ENCODE data around the gene B4GALNT3. TPM values are rescaled to one million over a fixed set of nuclear protein-coding genes. Genes with fewer than 3 reads are reported as not detected.

Gene B4GALNT3
- total and polyA plus RNA-seq, 10 of the 15 experiments (the other 5 are each of a cell fraction or from before 2014, with no cell fraction given): 0.05 to 4.2 (median 2.7) TPM; not detected in 1

DNA sequence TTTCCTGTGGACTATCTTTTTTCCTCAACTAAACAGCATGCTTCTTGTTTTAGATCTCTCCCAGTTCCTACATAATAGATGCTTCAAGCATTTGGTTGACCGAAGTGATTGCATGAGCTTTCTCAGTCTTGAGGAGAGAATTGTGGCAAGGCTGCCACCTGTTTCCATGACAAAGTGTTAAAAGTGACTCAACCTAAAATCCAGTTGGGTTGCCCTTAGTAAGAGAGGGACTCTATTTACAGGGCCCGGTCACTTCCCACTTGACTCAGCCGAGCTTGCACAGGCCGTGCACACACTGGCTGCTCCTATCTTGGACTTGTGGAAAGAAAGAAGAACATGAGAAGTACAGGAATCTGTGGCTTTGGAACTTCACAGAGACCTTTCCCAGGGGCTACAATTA lies 2.1 kb upstream of the B4GALNT3 start:
- DNase-seq (ENCODE audit: low read depth, low spot score): no peak
- H3K4me3 ChIP-seq: no peak overlapping the region
- ChIA-PET SMC1A (ENCODE audit: uncharacterized antibody, unreplicated experiment) (no interaction called here), RAD21 (ENCODE audit: unreplicated experiment) (no interaction called here), POLR2A (no interaction called here), CTCF (interaction anchor here (0.6 to 6.4 kb wide), 6 partner anchors 9 to 258 kb away, joined by 3 to 55 read pairs (median 4); no protein-coding TSS in a partner anchor)
- no peaks in the 10 kb centered on the region for H3K36me3 ChIP-seq (ENCODE audit: control insufficient read depth in 2 of 2, insufficient read depth in 2 of 2, low read length in 1 of 2)
- no peaks in the 10 kb centered on the region for H3K4me1 ChIP-seq (ENCODE audit: control insufficient read depth, insufficient read depth, low read length)
- no peak overlapping the region for H2AFZ ChIP-seq (ENCODE audit: control insufficient read depth, low read depth, low read length)
- H3K9ac ChIP-seq (ENCODE audit: control insufficient read depth, insufficient read depth, low read length): no peak overlapping the region
- in situ Hi-C loops (cut with MboI): loop anchor here (5.0 kb wide), 1 partner anchor 95 kb away; no protein-coding TSS in a partner anchor
- no peaks in the 10 kb centered on the region for H3K9me3 ChIP-seq (replicated peaks; ENCODE audit: control insufficient read depth, insufficient read depth, low read length)
- no peaks in the 10 kb centered on the region for H4K20me1 ChIP-seq (ENCODE audit: control insufficient read depth, insufficient read depth)
- no peak overlapping the region for H3K4me2 ChIP-seq (ENCODE audit: control insufficient read depth, insufficient read depth)
- 3% methylated on average over 4 of the region's 4 CpGs for WGBS (ENCODE audit: insufficient coverage, insufficient replicate concordance, low lambda C conversion rate, missing lambda C conversion rate)
- FAIRE-seq: no peak
- H3K27me3 ChIP-seq (replicated peaks in 1 of 2; ENCODE audit: control insufficient read depth in 2 of 2, insufficient read depth in 2 of 2, low read length in 1 of 2): peaks cover 0 to 16% of the 10 kb centered on the region in 2 experiments
- ATAC-seq: peak; percentile 16; the same call in 2 of the 3 replicates
- no TSS peak for BruUV-seq (replicated peaks)
- intact Hi-C loops (cut with micrococcal nuclease; ENCODE audit: unreplicated experiment): loop anchor here (5.0 kb wide), 1 partner anchor 75 kb away; no protein-coding TSS in a partner anchor
- H3K27ac ChIP-seq (ENCODE audit: control insufficient read depth, insufficient read depth): no peak overlapping the region
- no peaks in the 10 kb centered on the region for H3K79me2 ChIP-seq (ENCODE audit: control insufficient read depth, insufficient read depth, low read length)
- TF ChIP-seq CREB1 (IDR thresholded peaks at IDR 0.05; ENCODE audit: low read depth): no peak
- no peak for TF ChIP-seq TCF12 (IDR thresholded peaks at IDR 0.05; ENCODE audit: low read depth, low read length)
- TF ChIP-seq, protein P1, sequence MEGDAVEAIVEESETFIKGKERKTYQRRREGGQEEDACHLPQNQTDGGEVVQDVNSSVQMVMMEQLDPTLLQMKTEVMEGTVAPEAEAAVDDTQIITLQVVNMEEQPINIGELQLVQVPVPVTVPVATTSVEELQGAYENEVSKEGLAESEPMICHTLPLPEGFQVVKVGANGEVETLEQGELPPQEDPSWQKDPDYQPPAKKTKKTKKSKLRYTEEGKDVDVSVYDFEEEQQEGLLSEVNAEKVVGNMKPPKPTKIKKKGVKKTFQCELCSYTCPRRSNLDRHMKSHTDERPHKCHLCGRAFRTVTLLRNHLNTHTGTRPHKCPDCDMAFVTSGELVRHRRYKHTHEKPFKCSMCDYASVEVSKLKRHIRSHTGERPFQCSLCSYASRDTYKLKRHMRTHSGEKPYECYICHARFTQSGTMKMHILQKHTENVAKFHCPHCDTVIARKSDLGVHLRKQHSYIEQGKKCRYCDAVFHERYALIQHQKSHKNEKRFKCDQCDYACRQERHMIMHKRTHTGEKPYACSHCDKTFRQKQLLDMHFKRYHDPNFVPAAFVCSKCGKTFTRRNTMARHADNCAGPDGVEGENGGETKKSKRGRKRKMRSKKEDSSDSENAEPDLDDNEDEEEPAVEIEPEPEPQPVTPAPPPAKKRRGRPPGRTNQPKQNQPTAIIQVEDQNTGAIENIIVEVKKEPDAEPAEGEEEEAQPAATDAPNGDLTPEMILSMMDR (IDR thresholded peaks at IDR 0.05 in 2 of 3, conservative IDR thresholded peaks at IDR 0.05 in 1 of 3; ENCODE audit: control insufficient read depth in 2 of 3, extremely low read depth in 1 of 3, insufficient read depth in 1 of 3, low read depth in 3 of 3, low read length in 3 of 3): no peak
- no peak for TF ChIP-seq CEBPB (IDR thresholded peaks at IDR 0.05; ENCODE audit: borderline replicate concordance in 1 of 2, low read depth in 2 of 2, low read length in 2 of 2)
- TF ChIP-seq NFYA (IDR thresholded peaks at IDR 0.05; ENCODE audit: borderline replicate concordance, low read depth, low read length): no peak
- TF ChIP-seq ZNF622 (IDR thresholded peaks at IDR 0.05): no peak
- TF ChIP-seq ZZZ3 (IDR thresholded peaks at IDR 0.05; ENCODE audit: control insufficient read depth, insufficient read length, low read depth): no peak
- TF ChIP-seq SKIL (IDR thresholded peaks at IDR 0.05; ENCODE audit: low read depth, poor library complexity, severe bottlenecking): no peak
- TF ChIP-seq ETV6 (conservative IDR thresholded peaks at IDR 0.05 in 1 of 2, IDR thresholded peaks at IDR 0.05 in 1 of 2; ENCODE audit: borderline replicate concordance in 1 of 2, low read depth in 1 of 2): no peak
- TF ChIP-seq, protein P2, sequence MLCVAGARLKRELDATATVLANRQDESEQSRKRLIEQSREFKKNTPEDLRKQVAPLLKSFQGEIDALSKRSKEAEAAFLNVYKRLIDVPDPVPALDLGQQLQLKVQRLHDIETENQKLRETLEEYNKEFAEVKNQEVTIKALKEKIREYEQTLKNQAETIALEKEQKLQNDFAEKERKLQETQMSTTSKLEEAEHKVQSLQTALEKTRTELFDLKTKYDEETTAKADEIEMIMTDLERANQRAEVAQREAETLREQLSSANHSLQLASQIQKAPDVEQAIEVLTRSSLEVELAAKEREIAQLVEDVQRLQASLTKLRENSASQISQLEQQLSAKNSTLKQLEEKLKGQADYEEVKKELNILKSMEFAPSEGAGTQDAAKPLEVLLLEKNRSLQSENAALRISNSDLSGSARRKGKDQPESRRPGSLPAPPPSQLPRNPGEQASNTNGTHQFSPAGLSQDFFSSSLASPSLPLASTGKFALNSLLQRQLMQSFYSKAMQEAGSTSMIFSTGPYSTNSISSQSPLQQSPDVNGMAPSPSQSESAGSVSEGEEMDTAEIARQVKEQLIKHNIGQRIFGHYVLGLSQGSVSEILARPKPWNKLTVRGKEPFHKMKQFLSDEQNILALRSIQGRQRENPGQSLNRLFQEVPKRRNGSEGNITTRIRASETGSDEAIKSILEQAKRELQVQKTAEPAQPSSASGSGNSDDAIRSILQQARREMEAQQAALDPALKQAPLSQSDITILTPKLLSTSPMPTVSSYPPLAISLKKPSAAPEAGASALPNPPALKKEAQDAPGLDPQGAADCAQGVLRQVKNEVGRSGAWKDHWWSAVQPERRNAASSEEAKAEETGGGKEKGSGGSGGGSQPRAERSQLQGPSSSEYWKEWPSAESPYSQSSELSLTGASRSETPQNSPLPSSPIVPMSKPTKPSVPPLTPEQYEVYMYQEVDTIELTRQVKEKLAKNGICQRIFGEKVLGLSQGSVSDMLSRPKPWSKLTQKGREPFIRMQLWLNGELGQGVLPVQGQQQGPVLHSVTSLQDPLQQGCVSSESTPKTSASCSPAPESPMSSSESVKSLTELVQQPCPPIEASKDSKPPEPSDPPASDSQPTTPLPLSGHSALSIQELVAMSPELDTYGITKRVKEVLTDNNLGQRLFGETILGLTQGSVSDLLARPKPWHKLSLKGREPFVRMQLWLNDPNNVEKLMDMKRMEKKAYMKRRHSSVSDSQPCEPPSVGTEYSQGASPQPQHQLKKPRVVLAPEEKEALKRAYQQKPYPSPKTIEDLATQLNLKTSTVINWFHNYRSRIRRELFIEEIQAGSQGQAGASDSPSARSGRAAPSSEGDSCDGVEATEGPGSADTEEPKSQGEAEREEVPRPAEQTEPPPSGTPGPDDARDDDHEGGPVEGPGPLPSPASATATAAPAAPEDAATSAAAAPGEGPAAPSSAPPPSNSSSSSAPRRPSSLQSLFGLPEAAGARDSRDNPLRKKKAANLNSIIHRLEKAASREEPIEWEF (IDR thresholded peaks at IDR 0.05; ENCODE audit: insufficient replicate concordance, low read depth, low read length): no peak
- TF ChIP-seq, protein P3, sequence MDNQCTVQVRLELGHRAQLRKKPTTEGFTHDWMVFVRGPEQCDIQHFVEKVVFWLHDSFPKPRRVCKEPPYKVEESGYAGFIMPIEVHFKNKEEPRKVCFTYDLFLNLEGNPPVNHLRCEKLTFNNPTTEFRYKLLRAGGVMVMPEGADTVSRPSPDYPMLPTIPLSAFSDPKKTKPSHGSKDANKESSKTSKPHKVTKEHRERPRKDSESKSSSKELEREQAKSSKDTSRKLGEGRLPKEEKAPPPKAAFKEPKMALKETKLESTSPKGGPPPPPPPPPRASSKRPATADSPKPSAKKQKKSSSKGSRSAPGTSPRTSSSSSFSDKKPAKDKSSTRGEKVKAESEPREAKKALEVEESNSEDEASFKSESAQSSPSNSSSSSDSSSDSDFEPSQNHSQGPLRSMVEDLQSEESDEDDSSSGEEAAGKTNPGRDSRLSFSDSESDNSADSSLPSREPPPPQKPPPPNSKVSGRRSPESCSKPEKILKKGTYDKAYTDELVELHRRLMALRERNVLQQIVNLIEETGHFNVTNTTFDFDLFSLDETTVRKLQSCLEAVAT (IDR thresholded peaks at IDR 0.05): no peak
- no peak for TF ChIP-seq BACH1 (IDR thresholded peaks at IDR 0.05; ENCODE audit: borderline replicate concordance)

Measured in GM12878 (cell line).